ENCODE results near the gene MBP. TPM values are rescaled to one million over a fixed set of nuclear protein-coding genes. Genes with fewer than 3 reads are reported as not detected.
A peak's percentile ranks its signal among the peaks of the same experiment; 100 is the strongest.

The MBP gene
- total and polyA plus RNA-seq, 10 of the 15 experiments (the other 5 are each of a cell fraction or from before 2014, with no cell fraction given): 12.2 to 67.8 (median 42.1) TPM

GRCh38 chr18:77131100-77131651 lies 1.4 kb downstream of the MBP start (continued):
- peak; percentile 12; the same call in 1 of the 2 replicates for TF ChIP-seq SPI1 (IDR thresholded peaks at IDR 0.05; ENCODE audit: borderline replicate concordance, insufficient read depth, low read depth, low read length)
- no peak for TF ChIP-seq KAT2A (conservative IDR thresholded peaks at IDR 0.05; ENCODE audit: control insufficient read depth, low read depth, low read length)
- no peak for TF ChIP-seq PML (IDR thresholded peaks at IDR 0.05; ENCODE audit: low read length)
- TF ChIP-seq MYB (IDR thresholded peaks at IDR 0.05; ENCODE audit: borderline replicate concordance, low read depth, low read length): no peak
- no peak for TF ChIP-seq CHD4 (IDR thresholded peaks at IDR 0.05)
- no peak for TF ChIP-seq ASH2L (IDR thresholded peaks at IDR 0.05; ENCODE audit: borderline replicate concordance, low read depth)
- TF ChIP-seq IRF4 (IDR thresholded peaks at IDR 0.05; ENCODE audit: low read depth, low read length): no peak
- no peak for TF ChIP-seq SMAD1 (IDR thresholded peaks at IDR 0.05; ENCODE audit: low read depth, partially characterized antibody)
- no peak for TF ChIP-seq NR2F1 (conservative IDR thresholded peaks at IDR 0.05)
- TF ChIP-seq KDM1A (IDR thresholded peaks at IDR 0.05; ENCODE audit: borderline replicate concordance): no peak
- TF ChIP-seq NFXL1 (IDR thresholded peaks at IDR 0.05; ENCODE audit: borderline replicate concordance): no peak
- TF ChIP-seq SREBF1 (IDR thresholded peaks at IDR 0.05; ENCODE audit: low read length): no peak
- no peak for TF ChIP-seq NFYA (IDR thresholded peaks at IDR 0.05; ENCODE audit: borderline replicate concordance, low read depth, low read length)
- TF ChIP-seq FOS (IDR thresholded peaks at IDR 0.05; ENCODE audit: borderline replicate concordance, extremely low read depth, insufficient read length): no peak
- TF ChIP-seq, protein P1, sequence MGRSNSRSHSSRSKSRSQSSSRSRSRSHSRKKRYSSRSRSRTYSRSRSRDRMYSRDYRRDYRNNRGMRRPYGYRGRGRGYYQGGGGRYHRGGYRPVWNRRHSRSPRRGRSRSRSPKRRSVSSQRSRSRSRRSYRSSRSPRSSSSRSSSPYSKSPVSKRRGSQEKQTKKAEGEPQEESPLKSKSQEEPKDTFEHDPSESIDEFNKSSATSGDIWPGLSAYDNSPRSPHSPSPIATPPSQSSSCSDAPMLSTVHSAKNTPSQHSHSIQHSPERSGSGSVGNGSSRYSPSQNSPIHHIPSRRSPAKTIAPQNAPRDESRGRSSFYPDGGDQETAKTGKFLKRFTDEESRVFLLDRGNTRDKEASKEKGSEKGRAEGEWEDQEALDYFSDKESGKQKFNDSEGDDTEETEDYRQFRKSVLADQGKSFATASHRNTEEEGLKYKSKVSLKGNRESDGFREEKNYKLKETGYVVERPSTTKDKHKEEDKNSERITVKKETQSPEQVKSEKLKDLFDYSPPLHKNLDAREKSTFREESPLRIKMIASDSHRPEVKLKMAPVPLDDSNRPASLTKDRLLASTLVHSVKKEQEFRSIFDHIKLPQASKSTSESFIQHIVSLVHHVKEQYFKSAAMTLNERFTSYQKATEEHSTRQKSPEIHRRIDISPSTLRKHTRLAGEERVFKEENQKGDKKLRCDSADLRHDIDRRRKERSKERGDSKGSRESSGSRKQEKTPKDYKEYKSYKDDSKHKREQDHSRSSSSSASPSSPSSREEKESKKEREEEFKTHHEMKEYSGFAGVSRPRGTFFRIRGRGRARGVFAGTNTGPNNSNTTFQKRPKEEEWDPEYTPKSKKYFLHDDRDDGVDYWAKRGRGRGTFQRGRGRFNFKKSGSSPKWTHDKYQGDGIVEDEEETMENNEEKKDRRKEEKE (IDR thresholded peaks at IDR 0.05): no peak
- TF ChIP-seq NR2C2 (IDR thresholded peaks at IDR 0.05; ENCODE audit: borderline replicate concordance, control insufficient read depth, insufficient read length, low read depth): no peak
- TF ChIP-seq, protein P2, sequence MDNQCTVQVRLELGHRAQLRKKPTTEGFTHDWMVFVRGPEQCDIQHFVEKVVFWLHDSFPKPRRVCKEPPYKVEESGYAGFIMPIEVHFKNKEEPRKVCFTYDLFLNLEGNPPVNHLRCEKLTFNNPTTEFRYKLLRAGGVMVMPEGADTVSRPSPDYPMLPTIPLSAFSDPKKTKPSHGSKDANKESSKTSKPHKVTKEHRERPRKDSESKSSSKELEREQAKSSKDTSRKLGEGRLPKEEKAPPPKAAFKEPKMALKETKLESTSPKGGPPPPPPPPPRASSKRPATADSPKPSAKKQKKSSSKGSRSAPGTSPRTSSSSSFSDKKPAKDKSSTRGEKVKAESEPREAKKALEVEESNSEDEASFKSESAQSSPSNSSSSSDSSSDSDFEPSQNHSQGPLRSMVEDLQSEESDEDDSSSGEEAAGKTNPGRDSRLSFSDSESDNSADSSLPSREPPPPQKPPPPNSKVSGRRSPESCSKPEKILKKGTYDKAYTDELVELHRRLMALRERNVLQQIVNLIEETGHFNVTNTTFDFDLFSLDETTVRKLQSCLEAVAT (IDR thresholded peaks at IDR 0.05): peak; percentile 78
- TF ChIP-seq, protein P3, sequence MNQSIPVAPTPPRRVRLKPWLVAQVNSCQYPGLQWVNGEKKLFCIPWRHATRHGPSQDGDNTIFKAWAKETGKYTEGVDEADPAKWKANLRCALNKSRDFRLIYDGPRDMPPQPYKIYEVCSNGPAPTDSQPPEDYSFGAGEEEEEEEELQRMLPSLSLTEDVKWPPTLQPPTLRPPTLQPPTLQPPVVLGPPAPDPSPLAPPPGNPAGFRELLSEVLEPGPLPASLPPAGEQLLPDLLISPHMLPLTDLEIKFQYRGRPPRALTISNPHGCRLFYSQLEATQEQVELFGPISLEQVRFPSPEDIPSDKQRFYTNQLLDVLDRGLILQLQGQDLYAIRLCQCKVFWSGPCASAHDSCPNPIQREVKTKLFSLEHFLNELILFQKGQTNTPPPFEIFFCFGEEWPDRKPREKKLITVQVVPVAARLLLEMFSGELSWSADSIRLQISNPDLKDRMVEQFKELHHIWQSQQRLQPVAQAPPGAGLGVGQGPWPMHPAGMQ (IDR thresholded peaks at IDR 0.05; ENCODE audit: borderline replicate concordance): no peak
- TF ChIP-seq EP300 (IDR thresholded peaks at IDR 0.05; ENCODE audit: borderline replicate concordance in 1 of 2, control insufficient read depth in 1 of 2, low read depth in 2 of 2, low read length in 2 of 2): no peak
- TF ChIP-seq BMI1 (IDR thresholded peaks at IDR 0.05; ENCODE audit: borderline replicate concordance): no peak
- no peak for TF ChIP-seq HDAC2 (IDR thresholded peaks at IDR 0.05)
- 0 out of 2 replicates have a peak, but pooled peaks have one; percentile 23 for TF ChIP-seq ZBED1 (IDR thresholded peaks at IDR 0.05; ENCODE audit: borderline replicate concordance)
- TF ChIP-seq, protein P4, sequence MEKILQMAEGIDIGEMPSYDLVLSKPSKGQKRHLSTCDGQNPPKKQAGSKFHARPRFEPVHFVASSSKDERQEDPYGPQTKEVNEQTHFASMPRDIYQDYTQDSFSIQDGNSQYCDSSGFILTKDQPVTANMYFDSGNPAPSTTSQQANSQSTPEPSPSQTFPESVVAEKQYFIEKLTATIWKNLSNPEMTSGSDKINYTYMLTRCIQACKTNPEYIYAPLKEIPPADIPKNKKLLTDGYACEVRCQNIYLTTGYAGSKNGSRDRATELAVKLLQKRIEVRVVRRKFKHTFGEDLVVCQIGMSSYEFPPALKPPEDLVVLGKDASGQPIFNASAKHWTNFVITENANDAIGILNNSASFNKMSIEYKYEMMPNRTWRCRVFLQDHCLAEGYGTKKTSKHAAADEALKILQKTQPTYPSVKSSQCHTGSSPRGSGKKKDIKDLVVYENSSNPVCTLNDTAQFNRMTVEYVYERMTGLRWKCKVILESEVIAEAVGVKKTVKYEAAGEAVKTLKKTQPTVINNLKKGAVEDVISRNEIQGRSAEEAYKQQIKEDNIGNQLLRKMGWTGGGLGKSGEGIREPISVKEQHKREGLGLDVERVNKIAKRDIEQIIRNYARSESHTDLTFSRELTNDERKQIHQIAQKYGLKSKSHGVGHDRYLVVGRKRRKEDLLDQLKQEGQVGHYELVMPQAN (conservative IDR thresholded peaks at IDR 0.05): no peak
- TF ChIP-seq CBFB (IDR thresholded peaks at IDR 0.05; ENCODE audit: low read depth): peak; percentile 51; the same call in 1 of the 2 replicates
- 0 out of 2 replicates have a peak, but pooled peaks have one; percentile 23 for TF ChIP-seq LARP7 (IDR thresholded peaks at IDR 0.05)

Measured in GM12878 (cell line).